Ovary (tissue), 9 donors: ENCODE measurements around the gene SMTNL2. TPM values are rescaled to one million over a fixed set of nuclear protein-coding genes. Genes with fewer than 3 reads are reported as not detected.

Source experiments
- DNase-seq, 5 donors: peaks; one replicate each; pipeline ENCODE4 v3.0.0-alpha.2; 2019 to 2020
- H3K27ac ChIP-seq, 2 donors: fragments of 200-600 bp; one replicate each; pipeline versions ENCODE4 v1.5.1 to v1.8.0; 2019 to 2022
- H3K27me3 ChIP-seq: fragments of 200-600 bp; one replicate; pipeline ENCODE4 v1.8.0; 2022
- H3K36me3 ChIP-seq: fragments of 200-600 bp; sonication (generic); one replicate; pipeline ENCODE4 v1.5.1; 2019
- H3K4me1 ChIP-seq: one replicate; pipeline ENCODE4 v1.8.1; 2013; ENCODE audit warnings: mild to moderate bottlenecking, moderate library complexity; ENCODE audit not compliant: insufficient read depth
- H3K4me3 ChIP-seq: fragments of 200-600 bp; sonication (generic); one replicate; pipeline ENCODE4 v1.5.1; 2017
- H3K9me3 ChIP-seq, 2 donors: fragments of 200-600 bp in 1 of 2; sonication (generic) in 1 of 2; one replicate each; pipeline versions ENCODE4 v1.5.1 to v1.8.1; 2013 to 2019; ENCODE audit warnings: mild to moderate bottlenecking in 1 of 2, moderate library complexity in 1 of 2
- EP300 ChIP-seq: sonication (generic); formaldehyde crosslinking; IDR thresholded peaks from one replicate; pipeline ENCODE4 v1.6.1; 2017; ENCODE audit warnings: antibody characterized with exemption
- POLR2A ChIP-seq: fragments of 450-650 bp; IDR thresholded peaks from one replicate; pipeline ENCODE4 v1.6.1; 2017; ENCODE audit warnings: antibody characterized with exemption, mild to moderate bottlenecking, moderate library complexity
- WGBS, 3 donors: extraction: QIAGEN DNeasy Blood & Tissue Kit in 1 of 3; methylation state at CpG; one replicate each; pipeline versions ENCODE4 v1.1.5 to v1.1.7; 2013 to 2017; 5-methylcytosine and 5-hydroxymethylcytosine counted together
- intact Hi-C, 4 donors: fragments of 100-400 bp; cut with DNase I; formaldehyde crosslinking; loops; one replicate each; pipeline versions ENCODE4 v1.11.0 to v1.15.1; 2022 to 2023
- polyA plus RNA-seq, 2 donors: library from polyadenylated mRNA; stranded (reverse); fragments of 200-250 nt in 1 of 2; fragments of 350-450 nt in 1 of 2; fragmentation: Illumina TruSeq in 1 of 2; extraction: RNeasy Lipid Tissue Mini Kit (QIAGEN cat#74804) in 1 of 2; gene quantifications; one replicate each; pipeline ENCODE4 v1.2.3, GENCODE V29; 2013 to 2014
- total RNA-seq, 7 donors: library from RNA; depleted of rRNA in 2 of 7; stranded (reverse); fragments of >200 nt in 2 of 7; fragmentation: NEBNext Ultra II Directional in 3 of 7; extraction: Animal tissue kit (Norgen Biotek cat#: 25700) in 3 of 7; gene quantifications; one replicate each; pipeline versions ENCODE4 v1.1.0 to v1.2.4, GENCODE V29; 2016 to 2023
- TF ChIP-seq, protein P1 (sequence below), 3 donors: fragments of 450-650 bp in 2 of 3; fragments of 200-600 bp in 1 of 3; IDR thresholded peaks; one replicate each; pipeline versions ENCODE4 v1.5.1 to v1.8.0; 2016 to 2022; ENCODE audit warnings: antibody characterized with exemption in 3 of 3, mild to moderate bottlenecking in 1 of 3
- donor health status: DM: no; HTN: no; CAD: no; lungs with moderate emphysema.
- donor health status: DM: no; HTN: no; CAD: no.
- donor health status: Bipolar disorder and iron deficiency.
- donor health status: DM: yes; HTN: yes; CAD: no.
- donor health status: DM: no; HTN: no; CAD: no.
- donor health status: DM: yes; HTN: yes; CAD: no.

Gene SMTNL2
- total and polyA plus RNA-seq, 9 donors, result 3.7 to 34.3 (median 15.1) TPM

- 84 to 88% (median 85%) methylated on average over 8 of the region's 8 CpGs for WGBS, 3 donors
- Histone ChIP-seq H3K27me3 (no peaks in the 10 kb centered on the region), H3K4me3 (no peak overlapping the region), H3K4me1 (peaks cover 14% of the 10 kb centered on the region), H3K27ac (no peak overlapping the region), H3K9me3 (no peaks in the 10 kb centered on the region), H3K36me3 (no peaks in the 10 kb centered on the region)
- TF ChIP-seq POLR2A, result no peak
- TF ChIP-seq, protein P1, sequence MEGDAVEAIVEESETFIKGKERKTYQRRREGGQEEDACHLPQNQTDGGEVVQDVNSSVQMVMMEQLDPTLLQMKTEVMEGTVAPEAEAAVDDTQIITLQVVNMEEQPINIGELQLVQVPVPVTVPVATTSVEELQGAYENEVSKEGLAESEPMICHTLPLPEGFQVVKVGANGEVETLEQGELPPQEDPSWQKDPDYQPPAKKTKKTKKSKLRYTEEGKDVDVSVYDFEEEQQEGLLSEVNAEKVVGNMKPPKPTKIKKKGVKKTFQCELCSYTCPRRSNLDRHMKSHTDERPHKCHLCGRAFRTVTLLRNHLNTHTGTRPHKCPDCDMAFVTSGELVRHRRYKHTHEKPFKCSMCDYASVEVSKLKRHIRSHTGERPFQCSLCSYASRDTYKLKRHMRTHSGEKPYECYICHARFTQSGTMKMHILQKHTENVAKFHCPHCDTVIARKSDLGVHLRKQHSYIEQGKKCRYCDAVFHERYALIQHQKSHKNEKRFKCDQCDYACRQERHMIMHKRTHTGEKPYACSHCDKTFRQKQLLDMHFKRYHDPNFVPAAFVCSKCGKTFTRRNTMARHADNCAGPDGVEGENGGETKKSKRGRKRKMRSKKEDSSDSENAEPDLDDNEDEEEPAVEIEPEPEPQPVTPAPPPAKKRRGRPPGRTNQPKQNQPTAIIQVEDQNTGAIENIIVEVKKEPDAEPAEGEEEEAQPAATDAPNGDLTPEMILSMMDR (IDR thresholded peaks at IDR 0.05), result no peak
- TF ChIP-seq EP300, result no peak
- no peak for DNase-seq
- intact Hi-C loops, result no loop called here
Observed at GRCh38 chr17:4539025-4539424, 45.3 kb upstream of the SMTNL2 start.

DNA sequence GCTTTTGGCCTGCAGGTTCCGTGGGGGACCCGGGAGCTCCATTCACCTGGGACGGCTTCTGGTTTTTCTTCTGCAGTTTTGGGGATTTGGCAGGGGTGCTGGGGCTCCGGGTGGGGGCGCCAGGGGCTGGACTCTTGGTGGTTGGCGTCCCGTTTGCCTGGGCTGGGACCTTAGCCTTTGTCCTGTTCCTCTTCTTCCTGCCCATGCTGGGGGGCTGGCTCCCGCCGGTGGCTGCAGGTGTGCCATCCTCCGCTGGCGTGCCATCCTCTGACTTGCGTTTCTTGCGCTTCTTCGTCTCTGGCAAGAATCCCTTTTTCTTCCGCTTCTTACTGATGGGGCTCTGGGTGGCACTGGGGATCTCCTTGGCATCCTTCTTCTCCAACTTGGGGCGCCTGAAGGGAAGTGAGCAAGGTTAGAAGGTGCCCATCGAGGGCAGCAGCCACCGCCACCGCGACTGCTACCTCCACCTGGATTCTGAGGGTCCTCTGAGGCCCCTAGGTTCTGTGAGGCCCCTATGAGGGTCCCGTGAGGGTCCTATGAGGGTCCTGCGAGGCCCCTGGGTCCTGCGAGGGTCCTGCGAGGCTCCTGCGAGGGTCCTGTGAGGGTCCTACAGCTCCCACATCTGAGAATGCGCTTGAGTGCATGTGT lies 44.6 kb upstream of the SMTNL2 start:
- 88 to 91% (median 90%) methylated on average over 26 of the region's 26 CpGs for WGBS, 3 donors
- TF ChIP-seq, protein P1 (IDR thresholded peaks at IDR 0.05), result no peak
- no peak for TF ChIP-seq POLR2A
- no peak for TF ChIP-seq EP300
- Histone ChIP-seq H3K4me1 (peaks cover 14% of the 10 kb centered on the region), H3K9me3 (no peaks in the 10 kb centered on the region), H3K4me3 (no peak overlapping the region), H3K27ac (no peak overlapping the region), H3K27me3 (no peaks in the 10 kb centered on the region), H3K36me3 (no peaks in the 10 kb centered on the region)
- no peak for DNase-seq
- intact Hi-C loops, result no loop called here

GRCh38 chr17:4540224-4540651 lies 44.1 kb upstream of the SMTNL2 start:
- intact Hi-C loops, result no loop called here
- Histone ChIP-seq H3K36me3 (no peaks in the 10 kb centered on the region), H3K27me3 (no peaks in the 10 kb centered on the region), H3K9me3 (no peaks in the 10 kb centered on the region), H3K4me1 (peaks cover 14% of the 10 kb centered on the region), H3K27ac (no peak overlapping the region), H3K4me3 (no peak overlapping the region)
- DNase-seq, result no peak
- WGBS, 3 donors, result 73 to 75% (median 74%) methylated on average over 13 to 14 of the region's 14 CpGs
- TF ChIP-seq EP300, result no peak
- TF ChIP-seq, protein P1 (IDR thresholded peaks at IDR 0.05), result no peak
- TF ChIP-seq POLR2A, result no peak

DNA sequence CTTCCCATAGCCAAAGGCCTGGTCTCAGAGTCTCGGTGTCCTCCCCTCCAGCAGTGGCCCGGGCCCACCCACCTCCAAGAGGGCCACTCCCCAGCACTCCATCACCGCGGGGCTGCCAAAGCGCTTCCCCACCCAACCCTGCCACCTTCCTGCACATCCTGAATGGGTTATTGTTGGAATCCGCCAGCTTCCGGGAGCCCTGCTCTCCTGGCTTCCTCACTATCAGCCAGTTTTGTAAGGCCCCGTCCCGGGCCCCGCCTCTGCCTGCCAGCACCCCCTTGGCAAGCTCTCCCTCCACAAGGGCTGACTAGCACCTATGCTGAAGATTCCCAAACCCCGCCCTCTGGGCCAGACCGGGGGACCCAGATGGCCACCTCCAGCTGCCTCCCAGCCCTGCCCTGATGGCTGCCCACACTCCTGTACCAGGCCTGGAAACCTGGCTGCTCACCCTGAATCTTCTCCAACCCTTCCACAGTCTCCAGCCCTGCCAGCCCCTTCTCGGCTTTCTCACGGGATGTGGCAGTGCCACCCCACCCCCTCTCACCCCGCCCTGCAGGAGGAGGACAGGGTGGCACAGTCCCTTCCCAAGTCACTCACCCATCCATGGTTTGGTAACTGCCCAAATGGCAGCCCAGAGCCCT lies 43.5 kb upstream of the SMTNL2 start:
- Histone ChIP-seq H3K9me3 (no peaks in the 10 kb centered on the region), H3K36me3 (no peaks in the 10 kb centered on the region), H3K4me1 (peaks cover 13% of the 10 kb centered on the region), H3K27ac (no peak overlapping the region), H3K27me3 (no peaks in the 10 kb centered on the region), H3K4me3 (no peak overlapping the region)
- intact Hi-C loops, result no loop called here
- 78 to 84% (median 82%) methylated on average over 15 of the region's 15 CpGs for WGBS, 3 donors
- peak in 2 of 5 donors; percentile 24 to 41 for DNase-seq
- TF ChIP-seq EP300, result no peak
- TF ChIP-seq POLR2A, result no peak
- TF ChIP-seq, protein P1 (IDR thresholded peaks at IDR 0.05), result no peak
